ENCODE results near the gene ZBTB17. TPM values are rescaled to one million over a fixed set of nuclear protein-coding genes. Genes with fewer than 3 reads are reported as not detected.

The ZBTB17 gene
- total and polyA plus RNA-seq, 5 donors from 2014 or later: 13.5 to 93.0 (median 18.1) TPM

DNA sequence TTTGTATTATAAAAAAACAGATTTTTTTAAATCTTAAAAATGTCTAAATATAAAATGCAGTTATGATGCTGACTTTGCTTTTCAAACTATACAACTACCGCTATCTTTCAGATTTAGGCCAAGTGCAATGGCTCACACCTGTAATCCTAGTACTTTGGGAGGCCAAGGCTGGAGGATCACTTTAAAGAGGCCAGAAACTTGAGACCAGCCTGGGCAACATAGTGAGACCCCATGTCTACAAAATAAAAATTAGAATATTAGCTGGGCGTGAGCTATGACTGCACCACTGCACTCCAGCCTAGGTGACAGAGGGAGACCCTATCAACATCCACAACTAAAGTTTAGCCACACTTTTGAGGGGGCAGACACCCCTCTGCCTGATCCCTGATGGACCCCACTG lies 20.3 kb downstream of the ZBTB17 start:
- Mint-ChIP-seq H3K27ac (peak overlapping the region in 1 of 3 donors; percentile 67), H3K4me3 (no peak overlapping the region), H3K4me1 (peaks cover 26 to 82% (median 50%) of the 10 kb centered on the region in 4 donors), H3K9me3 (peaks cover 0 to 1% (median 0%) of the 10 kb centered on the region in 7 donors), H3K36me3 (peaks cover 14% of the 10 kb centered on the region), H3K27me3 (no peaks in the 10 kb centered on the region)
- Histone ChIP-seq H3K4me1 (ENCODE audit: control insufficient read depth, insufficient read depth, low read length, poor library complexity, severe bottlenecking) (peaks cover 18% of the 10 kb centered on the region), H3K27me3 (ENCODE audit: control insufficient read depth, insufficient read depth, low read length) (no peaks in the 10 kb centered on the region), H3K36me3 (ENCODE audit: control insufficient read depth, insufficient read depth, low read length) (peaks cover 4% of the 10 kb centered on the region), H3K4me3 (ENCODE audit: low read depth, low read length) (no peak overlapping the region), H3K27ac (ENCODE audit: insufficient read depth, low read length, poor library complexity, severe bottlenecking) (no peak overlapping the region), H3K9me3 (ENCODE audit: control insufficient read depth in 2 of 2, low read length in 2 of 2) (no peaks in the 10 kb centered on the region)
- ATAC-seq (ENCODE audit: low read depth in 2 of 2) (no peak), DNase-seq (no peak)

DNA sequence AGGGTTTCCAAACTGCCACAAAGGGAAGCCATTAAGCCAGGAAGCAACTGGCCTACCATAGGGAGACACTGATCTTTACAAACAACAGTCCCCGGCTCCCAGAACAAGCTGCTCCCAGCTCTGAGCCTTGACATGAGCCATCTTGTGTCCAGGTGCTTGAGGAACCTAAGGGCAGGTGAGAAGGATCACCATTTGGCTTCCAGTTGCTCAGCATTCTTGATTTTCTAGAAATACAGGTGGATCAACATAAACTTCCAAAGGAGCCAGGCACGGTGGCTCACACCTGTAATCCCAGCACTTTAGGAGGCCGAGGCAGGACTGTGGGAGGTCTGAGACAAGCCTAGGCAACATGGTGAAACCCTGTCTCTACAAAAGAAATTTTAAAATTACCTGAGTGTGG lies 21.6 kb downstream of the ZBTB17 start:
- ATAC-seq (ENCODE audit: low read depth in 2 of 2) (no peak), DNase-seq (no peak)
- peaks cover 26 to 84% (median 51%) of the 10 kb centered on the region in 4 donors for H3K4me1 Mint-ChIP-seq
- no peak overlapping the region for H3K4me3 Mint-ChIP-seq
- peak overlapping the region; percentile 48 to 74 (median 65) for H3K27ac Mint-ChIP-seq
- no peaks in the 10 kb centered on the region for H3K27me3 Mint-ChIP-seq
- peak overlapping the region; percentile 26 for H3K27ac ChIP-seq (ENCODE audit: insufficient read depth, low read length, poor library complexity, severe bottlenecking)
- peaks cover 4% of the 10 kb centered on the region for H3K36me3 ChIP-seq (ENCODE audit: control insufficient read depth, insufficient read depth, low read length)
- H3K4me1 ChIP-seq (ENCODE audit: control insufficient read depth, insufficient read depth, low read length, poor library complexity, severe bottlenecking): peaks cover 31% of the 10 kb centered on the region
- H3K36me3 Mint-ChIP-seq: peaks cover 14% of the 10 kb centered on the region
- H3K27me3 ChIP-seq (ENCODE audit: control insufficient read depth, insufficient read depth, low read length): no peaks in the 10 kb centered on the region
- no peaks in the 10 kb centered on the region for H3K9me3 ChIP-seq (ENCODE audit: control insufficient read depth in 2 of 2, low read length in 2 of 2)
- no peak overlapping the region for H3K4me3 ChIP-seq (ENCODE audit: low read depth, low read length)
- peaks cover 0 to 1% (median 0%) of the 10 kb centered on the region in 7 donors for H3K9me3 Mint-ChIP-seq

DNA sequence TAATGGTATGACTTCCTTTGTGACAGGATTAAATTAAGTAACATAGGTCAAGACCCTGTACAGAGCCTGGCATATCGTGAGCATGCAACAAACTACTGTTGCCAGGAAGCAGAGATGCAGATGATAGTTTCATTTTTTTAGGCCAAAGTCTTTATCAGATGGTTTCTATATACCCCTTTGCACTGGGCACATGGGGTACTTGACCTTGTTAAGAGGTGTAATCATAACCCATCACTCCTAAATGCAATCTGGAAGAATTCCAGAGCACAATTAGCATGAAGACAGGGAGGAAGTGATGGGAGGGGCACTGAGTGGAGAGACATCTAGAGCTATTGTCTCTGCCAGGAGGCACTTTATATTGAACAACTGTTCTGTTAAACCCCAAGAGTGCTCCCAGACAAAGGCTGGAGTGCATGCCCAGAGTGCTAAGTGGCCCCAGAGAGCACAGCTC lies 22.1 kb downstream of the ZBTB17 start:
- Mint-ChIP-seq H3K4me1 (peaks cover 30 to 87% (median 56%) of the 10 kb centered on the region in 4 donors), H3K36me3 (peaks cover 14% of the 10 kb centered on the region), H3K27ac (peak overlapping the region in 2 of 3 donors; percentile 48 to 74), H3K4me3 (no peak overlapping the region), H3K27me3 (no peaks in the 10 kb centered on the region), H3K9me3 (peaks cover 0 to 1% (median 0%) of the 10 kb centered on the region in 7 donors)
- H3K27me3 ChIP-seq (ENCODE audit: control insufficient read depth, insufficient read depth, low read length): no peaks in the 10 kb centered on the region
- DNase-seq (no peak), ATAC-seq (ENCODE audit: low read depth in 2 of 2) (no peak)
- no peak overlapping the region for H3K4me3 ChIP-seq (ENCODE audit: low read depth, low read length)
- peaks cover 36% of the 10 kb centered on the region for H3K4me1 ChIP-seq (ENCODE audit: control insufficient read depth, insufficient read depth, low read length, poor library complexity, severe bottlenecking)
- no peaks in the 10 kb centered on the region for H3K9me3 ChIP-seq (ENCODE audit: control insufficient read depth in 2 of 2, low read length in 2 of 2)
- H3K36me3 ChIP-seq (ENCODE audit: control insufficient read depth, insufficient read depth, low read length): peaks cover 4% of the 10 kb centered on the region
- H3K27ac ChIP-seq (ENCODE audit: insufficient read depth, low read length, poor library complexity, severe bottlenecking): peak overlapping the region; percentile 26

DNA sequence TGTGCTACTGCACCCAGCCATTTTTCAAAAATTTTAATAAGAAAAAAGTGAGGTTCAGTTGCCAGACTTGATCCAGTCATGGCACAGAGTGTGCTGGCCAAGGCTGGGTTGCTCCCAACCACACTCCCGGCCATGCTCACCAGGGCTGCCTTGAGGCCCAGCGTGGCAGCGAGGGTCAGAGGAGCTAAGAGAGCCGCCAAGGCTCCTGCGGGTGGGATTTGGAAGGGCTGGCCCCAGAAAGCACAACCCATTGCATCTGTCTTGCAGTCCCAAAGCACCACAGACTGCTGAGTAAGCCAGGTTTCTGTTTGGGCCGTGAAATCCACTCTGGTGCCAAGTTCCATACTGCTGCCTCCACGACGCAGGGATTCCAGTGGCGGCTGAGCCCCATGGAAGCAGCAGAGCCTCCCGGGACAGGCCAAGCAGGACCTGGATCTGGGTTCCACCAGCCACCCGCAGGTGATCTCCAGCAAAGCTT lies 22.6 kb downstream of the ZBTB17 start:
- Histone ChIP-seq H3K27me3 (ENCODE audit: control insufficient read depth, insufficient read depth, low read length) (no peaks in the 10 kb centered on the region), H3K9me3 (ENCODE audit: control insufficient read depth in 2 of 2, low read length in 2 of 2) (no peaks in the 10 kb centered on the region), H3K4me1 (ENCODE audit: control insufficient read depth, insufficient read depth, low read length, poor library complexity, severe bottlenecking) (peaks cover 41% of the 10 kb centered on the region), H3K27ac (ENCODE audit: insufficient read depth, low read length, poor library complexity, severe bottlenecking) (no peak overlapping the region), H3K4me3 (ENCODE audit: low read depth, low read length) (no peak overlapping the region), H3K36me3 (ENCODE audit: control insufficient read depth, insufficient read depth, low read length) (peaks cover 4% of the 10 kb centered on the region)
- peak overlapping the region in 1 of 3 donors; percentile 74 for H3K27ac Mint-ChIP-seq
- no peaks in the 10 kb centered on the region for H3K27me3 Mint-ChIP-seq
- no peak for ATAC-seq (ENCODE audit: low read depth in 2 of 2)
- no peak for DNase-seq
- no peak overlapping the region for H3K4me3 Mint-ChIP-seq
- H3K36me3 Mint-ChIP-seq: peaks cover 14% of the 10 kb centered on the region
- no peaks in the 10 kb centered on the region for H3K9me3 Mint-ChIP-seq
- H3K4me1 Mint-ChIP-seq: peaks cover 33 to 87% (median 59%) of the 10 kb centered on the region in 4 donors

DNA sequence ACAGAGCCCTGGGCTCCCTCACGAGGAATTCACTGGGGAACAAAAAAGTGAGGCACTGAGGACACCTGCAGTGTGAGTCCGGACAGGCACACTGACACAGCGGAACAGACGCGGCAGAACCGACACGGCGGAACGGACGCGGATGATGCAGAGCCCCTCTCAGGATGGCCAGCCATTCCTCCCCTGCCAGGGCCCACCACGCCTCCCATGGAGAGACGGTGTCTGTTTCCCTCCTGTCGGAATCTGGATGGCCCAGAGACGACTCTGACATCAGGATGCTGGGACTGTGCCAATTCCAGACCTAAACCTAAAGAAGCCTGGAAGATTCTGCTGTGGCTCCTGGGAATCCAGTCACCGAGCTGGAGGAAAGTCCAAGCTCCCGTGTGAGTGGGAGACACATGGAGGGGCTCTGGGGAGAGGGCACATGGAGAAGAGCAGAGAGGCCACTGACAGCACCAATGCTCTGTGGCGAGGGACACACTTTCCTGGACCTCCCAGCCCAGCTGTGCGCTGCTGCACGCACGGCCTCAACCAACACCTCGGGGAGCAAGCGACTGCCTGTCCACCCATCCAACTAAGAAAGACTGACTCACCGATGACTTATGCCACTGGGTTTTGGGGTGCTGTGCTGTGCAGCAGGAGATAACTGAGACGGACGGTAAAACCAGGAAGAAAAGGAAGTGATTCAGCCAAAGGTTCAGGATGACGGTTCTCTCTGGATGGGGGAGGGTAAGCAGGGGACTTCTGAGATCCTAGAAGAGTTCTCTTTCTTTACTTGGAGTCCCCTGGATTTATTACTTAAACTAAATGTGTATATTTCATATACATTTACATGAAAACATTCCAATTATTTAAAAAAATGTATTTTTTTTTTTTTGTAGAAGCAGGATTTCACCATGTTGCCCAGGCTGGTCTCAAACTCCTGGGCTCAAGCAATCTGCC lies 23.3 kb downstream of the ZBTB17 start:
- Mint-ChIP-seq H3K9me3 (no peaks in the 10 kb centered on the region), H3K4me1 (peaks cover 28 to 87% (median 60%) of the 10 kb centered on the region in 4 donors), H3K27ac (peak overlapping the region; percentile 85 to 98 (median 89)), H3K27me3 (no peaks in the 10 kb centered on the region), H3K36me3 (peaks cover 16% of the 10 kb centered on the region), H3K4me3 (peak overlapping the region in 1 of 4 donors; percentile 22)
- no peaks in the 10 kb centered on the region for H3K9me3 ChIP-seq (ENCODE audit: control insufficient read depth in 2 of 2, low read length in 2 of 2)
- no peaks in the 10 kb centered on the region for H3K27me3 ChIP-seq (ENCODE audit: control insufficient read depth, insufficient read depth, low read length)
- no peak overlapping the region for H3K4me3 ChIP-seq (ENCODE audit: low read depth, low read length)
- ATAC-seq (ENCODE audit: low read depth in 2 of 2) (no peak), DNase-seq (no peak)
- H3K36me3 ChIP-seq (ENCODE audit: control insufficient read depth, insufficient read depth, low read length): peaks cover 4% of the 10 kb centered on the region
- peaks cover 48% of the 10 kb centered on the region for H3K4me1 ChIP-seq (ENCODE audit: control insufficient read depth, insufficient read depth, low read length, poor library complexity, severe bottlenecking)
- no peak overlapping the region for H3K27ac ChIP-seq (ENCODE audit: insufficient read depth, low read length, poor library complexity, severe bottlenecking)

DNA sequence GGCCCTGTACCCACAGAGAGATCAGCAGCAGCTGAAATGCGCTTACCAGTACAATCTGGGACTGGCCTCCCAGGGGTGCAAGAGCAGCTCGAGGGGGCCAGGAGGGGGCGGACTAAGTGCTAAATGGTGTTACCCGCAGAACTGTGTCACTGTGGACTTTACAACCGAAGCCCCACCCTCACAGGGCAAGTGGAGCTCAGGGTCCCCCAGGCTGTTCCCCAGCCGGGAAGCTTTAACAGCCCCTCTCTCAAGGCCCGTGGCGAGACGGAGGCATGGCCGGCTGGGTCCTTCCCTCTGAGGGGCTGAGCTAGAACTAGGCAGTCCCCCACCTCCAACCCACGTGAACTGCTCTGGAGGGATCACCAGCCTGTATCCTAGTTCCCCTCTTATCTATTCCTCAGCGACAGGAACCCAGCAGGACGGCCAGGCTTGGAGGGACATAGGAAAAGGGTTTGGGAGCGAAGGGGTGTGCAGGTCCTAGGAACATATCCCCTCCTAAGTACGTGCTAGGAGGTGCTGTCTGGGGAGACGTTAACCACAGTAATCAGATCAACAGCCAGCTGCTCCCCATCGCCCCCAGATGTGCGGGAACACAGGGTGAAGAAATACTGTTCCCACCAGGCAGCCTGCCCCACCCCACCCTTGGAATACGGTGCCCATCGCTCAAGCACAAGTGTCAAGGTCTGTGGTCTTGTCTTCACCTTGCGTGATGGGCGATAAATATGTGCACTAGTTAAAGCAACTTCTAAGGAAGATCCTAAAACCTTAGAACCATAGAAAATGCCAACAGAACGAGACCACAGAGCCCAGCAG lies 24.4 kb downstream of the ZBTB17 start:
- ATAC-seq (ENCODE audit: low read depth in 2 of 2) (no peak), DNase-seq (no peak)
- Histone ChIP-seq H3K36me3 (ENCODE audit: control insufficient read depth, insufficient read depth, low read length) (peaks cover 10% of the 10 kb centered on the region), H3K27me3 (ENCODE audit: control insufficient read depth, insufficient read depth, low read length) (no peaks in the 10 kb centered on the region), H3K4me1 (ENCODE audit: control insufficient read depth, insufficient read depth, low read length, poor library complexity, severe bottlenecking) (peaks cover 50% of the 10 kb centered on the region), H3K27ac (ENCODE audit: insufficient read depth, low read length, poor library complexity, severe bottlenecking) (peak overlapping the region; percentile 86), H3K4me3 (ENCODE audit: low read depth, low read length) (no peak overlapping the region), H3K9me3 (ENCODE audit: control insufficient read depth in 2 of 2, low read length in 2 of 2) (no peaks in the 10 kb centered on the region)
- Mint-ChIP-seq H3K36me3 (peaks cover 11% of the 10 kb centered on the region), H3K27ac (peak overlapping the region; percentile 89 to 98 (median 92)), H3K9me3 (no peaks in the 10 kb centered on the region), H3K27me3 (no peaks in the 10 kb centered on the region), H3K4me1 (peaks cover 24 to 85% (median 57%) of the 10 kb centered on the region in 4 donors), H3K4me3 (peak overlapping the region in 3 of 4 donors; percentile 44 to 84 (median 71))

DNA sequence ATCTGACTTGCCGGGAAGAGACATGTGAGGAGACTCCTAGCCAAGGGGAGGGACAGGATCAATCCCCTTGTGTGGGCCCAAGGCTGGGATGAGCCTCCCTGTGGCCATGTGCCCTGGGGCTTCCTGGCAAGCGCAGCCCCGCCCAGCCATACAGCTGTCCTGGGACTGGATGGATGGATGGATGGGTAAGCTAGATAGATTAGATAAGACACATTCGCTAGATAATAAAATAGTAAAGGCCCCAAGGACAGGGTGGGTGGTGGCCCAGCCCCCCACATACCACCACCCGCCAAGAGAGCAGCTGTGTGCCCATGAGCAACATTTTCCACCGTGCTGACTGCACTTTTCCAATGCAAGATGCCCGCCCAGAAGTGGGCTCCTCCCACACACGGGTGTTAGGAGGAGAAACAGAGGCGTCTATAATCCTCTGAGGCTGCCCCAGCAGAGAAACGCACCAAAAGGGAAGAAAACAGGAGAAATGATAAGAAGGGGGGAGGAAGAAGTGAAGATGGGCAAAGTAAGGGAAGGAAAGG lies 25.1 kb downstream of the ZBTB17 start:
- ATAC-seq (ENCODE audit: low read depth in 2 of 2): no peak
- H3K9me3 Mint-ChIP-seq: no peaks in the 10 kb centered on the region
- H3K36me3 ChIP-seq (ENCODE audit: control insufficient read depth, insufficient read depth, low read length): peaks cover 17% of the 10 kb centered on the region

More for the DNA sequence above, 25.1 kb downstream of the ZBTB17 start:
- H3K9me3 ChIP-seq (ENCODE audit: control insufficient read depth in 2 of 2, low read length in 2 of 2): no peaks in the 10 kb centered on the region
- Mint-ChIP-seq H3K4me1 (peaks cover 22 to 81% (median 50%) of the 10 kb centered on the region in 4 donors), H3K27me3 (no peaks in the 10 kb centered on the region), H3K27ac (peak overlapping the region; percentile 92 to 98 (median 92)), H3K4me3 (peak overlapping the region; percentile 0 to 84 (median 76)), H3K36me3 (peaks cover 8% of the 10 kb centered on the region)
- no peak overlapping the region for H3K4me3 ChIP-seq (ENCODE audit: low read depth, low read length)
- DNase-seq: peak in 1 of 3 donors; percentile 52
- H3K4me1 ChIP-seq (ENCODE audit: control insufficient read depth, insufficient read depth, low read length, poor library complexity, severe bottlenecking): peaks cover 50% of the 10 kb centered on the region
- no peaks in the 10 kb centered on the region for H3K27me3 ChIP-seq (ENCODE audit: control insufficient read depth, insufficient read depth, low read length)
- H3K27ac ChIP-seq (ENCODE audit: insufficient read depth, low read length, poor library complexity, severe bottlenecking): peak overlapping the region; percentile 86
